Activated T-helper 1 cell treated with Interleukin-2 at 50 U/mL for 16 hours (primary cell): ENCODE data around the gene PRR33.
"Not testable (repeated sequence)": the region's sequence is repeated elsewhere in the genome, so short reads cannot be mapped to it uniquely, and the experiment has no call there.

Experiments
- DNase-seq: peaks from one replicate; pipeline ENCODE4 v3.0.0-alpha.2; 2020; ENCODE audit warnings: low read depth

PRR33 gene

GRCh38 chr11:1889224-1889930, 2.3 kb downstream of the PRR33 start:
- DNase-seq = peak; percentile 74

GRCh38 chr11:1888811-1889210, 2.9 kb downstream of the PRR33 start:
- no peak for DNase-seq

- DNase-seq = no peak
These were observed 3.3 kb downstream of the PRR33 start for GRCh38 chr11:1888347-1888753.

- DNase-seq = no peak
These were observed 4.0 kb downstream of the PRR33 start for GRCh38 chr11:1887451-1888346.

GRCh38 chr11:1886551-1886950, 5.1 kb downstream of the PRR33 start:
- DNase-seq = not testable (repeated sequence)

GRCh38 chr11:1884303-1884700, 7.4 kb downstream of the PRR33 start:
- no peak for DNase-seq

GRCh38 chr11:1883346-1884302, 8.1 kb downstream of the PRR33 start:
- DNase-seq = no peak

GRCh38 chr11:1882265-1883238, 9.1 kb downstream of the PRR33 start:
- peak; percentile 67 for DNase-seq

GRCh38 chr11:1881442-1882264, 10.0 kb downstream of the PRR33 start:
- DNase-seq = no peak

GRCh38 chr11:1880746-1881441, 10.8 kb downstream of the PRR33 start:
- no peak for DNase-seq

GRCh38 chr11:1879941-1880720, 11.6 kb downstream of the PRR33 start:
- DNase-seq = no peak

GRCh38 chr11:1879342-1879940, 12.3 kb downstream of the PRR33 start:
- no peak for DNase-seq

GRCh38 chr11:1878137-1879031, 13.3 kb downstream of the PRR33 start:
- no peak for DNase-seq

- DNase-seq = no peak
These were observed 14.2 kb downstream of the PRR33 start for GRCh38 chr11:1877211-1878136.

GRCh38 chr11:1876361-1877063, 15.2 kb downstream of the PRR33 start:
- no peak for DNase-seq
